Hepatocyte (in vitro differentiated cells): ENCODE data around the gene FBN1.

Experiments
- EZH2 ChIP-seq: fragments of 200-600 bp; sonication (generic); IDR thresholded peaks from 2 replicates; pipeline ENCODE4 v1.6.1; 2016; ENCODE audit warnings: antibody characterized with exemption, mild to moderate bottlenecking, borderline replicate concordance
- EZH2phosphoT487 ChIP-seq: fragments of 200-600 bp; sonication (generic); IDR thresholded peaks from one replicate; pipeline ENCODE4 v1.6.1; 2018; ENCODE audit warnings: antibody characterized with exemption, mild to moderate bottlenecking, low read depth, moderate library complexity; ENCODE audit not compliant: unreplicated experiment, severe bottlenecking
- TF ChIP-seq, protein P1 (sequence below): fragments of 200-600 bp; sonication (generic); IDR thresholded peaks from 2 replicates; pipeline ENCODE4 v1.5.1; 2016; ENCODE audit warnings: antibody characterized with exemption, mild to moderate bottlenecking; ENCODE audit not compliant: poor library complexity

DNA sequence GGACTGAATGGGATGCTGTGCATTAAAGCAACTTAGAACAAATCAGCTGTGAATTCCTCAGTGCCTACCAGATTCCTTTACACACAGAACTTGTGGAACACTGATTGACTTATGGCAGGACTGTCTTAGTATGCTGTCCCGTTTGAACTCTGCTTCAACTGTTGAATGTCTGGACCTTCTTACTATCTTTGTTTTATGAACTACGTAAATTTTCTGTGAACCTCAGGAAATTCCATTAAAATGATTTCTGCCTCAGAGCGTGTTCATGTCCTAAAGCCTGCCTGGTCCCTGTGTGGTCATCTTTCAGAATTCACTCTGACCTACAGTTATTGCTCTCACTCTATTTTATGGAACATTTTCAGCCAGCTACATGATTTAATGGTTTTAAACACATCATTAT lies 29.4 kb upstream of the FBN1 start:
- TF ChIP-seq, protein P1, sequence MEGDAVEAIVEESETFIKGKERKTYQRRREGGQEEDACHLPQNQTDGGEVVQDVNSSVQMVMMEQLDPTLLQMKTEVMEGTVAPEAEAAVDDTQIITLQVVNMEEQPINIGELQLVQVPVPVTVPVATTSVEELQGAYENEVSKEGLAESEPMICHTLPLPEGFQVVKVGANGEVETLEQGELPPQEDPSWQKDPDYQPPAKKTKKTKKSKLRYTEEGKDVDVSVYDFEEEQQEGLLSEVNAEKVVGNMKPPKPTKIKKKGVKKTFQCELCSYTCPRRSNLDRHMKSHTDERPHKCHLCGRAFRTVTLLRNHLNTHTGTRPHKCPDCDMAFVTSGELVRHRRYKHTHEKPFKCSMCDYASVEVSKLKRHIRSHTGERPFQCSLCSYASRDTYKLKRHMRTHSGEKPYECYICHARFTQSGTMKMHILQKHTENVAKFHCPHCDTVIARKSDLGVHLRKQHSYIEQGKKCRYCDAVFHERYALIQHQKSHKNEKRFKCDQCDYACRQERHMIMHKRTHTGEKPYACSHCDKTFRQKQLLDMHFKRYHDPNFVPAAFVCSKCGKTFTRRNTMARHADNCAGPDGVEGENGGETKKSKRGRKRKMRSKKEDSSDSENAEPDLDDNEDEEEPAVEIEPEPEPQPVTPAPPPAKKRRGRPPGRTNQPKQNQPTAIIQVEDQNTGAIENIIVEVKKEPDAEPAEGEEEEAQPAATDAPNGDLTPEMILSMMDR: no peak
- no peak for TF ChIP-seq EZH2phosphoT487
- no peak for TF ChIP-seq EZH2
